ENCODE measurements around the gene ERGIC2. TPM values are rescaled to one million over a fixed set of nuclear protein-coding genes. Genes with fewer than 3 reads are reported as not detected.

ERGIC2 gene
- total and polyA plus RNA-seq, 2 donors (not counting 1 experiment from before 2014, with no cell fraction given), result 4.4 to 37.2 TPM

DNA sequence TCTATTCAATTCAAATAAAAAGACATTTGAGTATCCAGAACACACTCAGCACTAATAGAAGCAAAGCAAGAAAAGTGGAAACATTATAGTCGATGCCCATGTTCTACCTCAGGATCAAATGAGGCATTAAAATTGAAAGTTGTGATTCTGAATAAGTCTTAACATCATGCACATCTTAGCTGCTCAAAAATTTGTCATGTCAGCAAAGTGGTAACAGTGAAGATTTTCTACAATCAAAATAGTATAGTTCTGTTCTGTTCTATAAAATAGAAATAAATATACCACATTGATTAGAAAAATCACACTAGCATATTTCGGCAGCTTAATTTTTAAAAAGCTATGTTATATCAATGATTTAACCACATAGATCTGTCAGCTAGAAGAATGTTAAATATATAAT, 74.7 kb downstream of the ERGIC2 start:
- Histone ChIP-seq H3K36me3 (replicated peaks in 1 of 2; ENCODE audit: control extremely low read depth in 1 of 2, control insufficient read depth in 1 of 2, extremely low read depth in 1 of 2, insufficient read depth in 2 of 2, low read length in 1 of 2) (no peaks in the 10 kb centered on the region), H3K4me3 (ENCODE audit: control extremely low read depth in 1 of 5, extremely low read depth in 1 of 5, insufficient read depth in 1 of 5, low read depth in 2 of 5, low read length in 4 of 5) (no peak overlapping the region), H3K27ac (ENCODE audit: low read length in 2 of 2) (no peak overlapping the region), H2AFZ (ENCODE audit: insufficient read depth, low read depth, low read length, poor library complexity, severe bottlenecking) (no peak overlapping the region), H3K27me3 (replicated peaks in 1 of 4; ENCODE audit: control extremely low read depth in 1 of 4, control insufficient read depth in 3 of 4, insufficient read depth in 4 of 4, low read length in 3 of 4) (no peaks in the 10 kb centered on the region), H4K20me1 (ENCODE audit: control insufficient read depth, insufficient read depth, low read length, poor library complexity, severe bottlenecking) (no peaks in the 10 kb centered on the region), H3K9ac (ENCODE audit: low read length) (no peak overlapping the region), H3K79me2 (ENCODE audit: control insufficient read depth, insufficient read depth, low read length) (no peaks in the 10 kb centered on the region), H3K4me2 (replicated peaks; ENCODE audit: low read depth, low read length, poor library complexity, severe bottlenecking) (no peak overlapping the region), H3K9me3 (ENCODE audit: control extremely low read depth in 1 of 3, control insufficient read depth in 2 of 3, insufficient read depth in 1 of 3, low read length in 2 of 3) (no peaks in the 10 kb centered on the region), H3K4me1 (ENCODE audit: control insufficient read depth in 2 of 2, insufficient read depth in 2 of 2, low read length in 2 of 2) (no peaks in the 10 kb centered on the region)
- Mint-ChIP-seq H3K4me3 (no peak overlapping the region), H3K4me1 (no peaks in the 10 kb centered on the region), H3K27ac (no peak overlapping the region), H3K9me3 (ENCODE audit: insufficient read depth) (no peaks in the 10 kb centered on the region), H3K27me3 (no peaks in the 10 kb centered on the region)
- CTCF ChIA-PET, result no interaction called here
- ATAC-seq (ENCODE audit: low read depth), result no peak
- TF ChIP-seq, protein P1, sequence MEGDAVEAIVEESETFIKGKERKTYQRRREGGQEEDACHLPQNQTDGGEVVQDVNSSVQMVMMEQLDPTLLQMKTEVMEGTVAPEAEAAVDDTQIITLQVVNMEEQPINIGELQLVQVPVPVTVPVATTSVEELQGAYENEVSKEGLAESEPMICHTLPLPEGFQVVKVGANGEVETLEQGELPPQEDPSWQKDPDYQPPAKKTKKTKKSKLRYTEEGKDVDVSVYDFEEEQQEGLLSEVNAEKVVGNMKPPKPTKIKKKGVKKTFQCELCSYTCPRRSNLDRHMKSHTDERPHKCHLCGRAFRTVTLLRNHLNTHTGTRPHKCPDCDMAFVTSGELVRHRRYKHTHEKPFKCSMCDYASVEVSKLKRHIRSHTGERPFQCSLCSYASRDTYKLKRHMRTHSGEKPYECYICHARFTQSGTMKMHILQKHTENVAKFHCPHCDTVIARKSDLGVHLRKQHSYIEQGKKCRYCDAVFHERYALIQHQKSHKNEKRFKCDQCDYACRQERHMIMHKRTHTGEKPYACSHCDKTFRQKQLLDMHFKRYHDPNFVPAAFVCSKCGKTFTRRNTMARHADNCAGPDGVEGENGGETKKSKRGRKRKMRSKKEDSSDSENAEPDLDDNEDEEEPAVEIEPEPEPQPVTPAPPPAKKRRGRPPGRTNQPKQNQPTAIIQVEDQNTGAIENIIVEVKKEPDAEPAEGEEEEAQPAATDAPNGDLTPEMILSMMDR (IDR thresholded peaks at IDR 0.05), result no peak
- no peak for TF ChIP-seq EZH2 (IDR thresholded peaks at IDR 0.05; ENCODE audit: borderline replicate concordance, insufficient read depth, low read depth, low read length, poor library complexity, severe bottlenecking)
- POLR2A ChIA-PET, result no interaction called here
- intact Hi-C loops (cut with micrococcal nuclease), result loop anchor here (5.0 kb wide), 1 partner anchor 1501 kb away; no protein-coding TSS in a partner anchor
- no CpG with 5 or more reads among the region's 2 CpGs for WGBS (ENCODE audit: insufficient coverage)
- DNase-seq, result no peak

GRCh38 chr12:29304388-29304787, 76.6 kb downstream of the ERGIC2 start:
- H3K9ac ChIP-seq (ENCODE audit: low read length), result no peak overlapping the region

More at GRCh38 chr12:29304388-29304787, 76.6 kb downstream of the ERGIC2 start:
- Histone ChIP-seq H3K79me2 (ENCODE audit: control insufficient read depth, insufficient read depth, low read length) (no peaks in the 10 kb centered on the region), H3K36me3 (replicated peaks in 1 of 2; ENCODE audit: control extremely low read depth in 1 of 2, control insufficient read depth in 1 of 2, extremely low read depth in 1 of 2, insufficient read depth in 2 of 2, low read length in 1 of 2) (no peaks in the 10 kb centered on the region), H3K4me2 (replicated peaks; ENCODE audit: low read depth, low read length, poor library complexity, severe bottlenecking) (no peak overlapping the region), H3K4me3 (ENCODE audit: control extremely low read depth in 1 of 5, extremely low read depth in 1 of 5, insufficient read depth in 1 of 5, low read depth in 2 of 5, low read length in 4 of 5) (no peak overlapping the region), H3K27me3 (replicated peaks in 1 of 4; ENCODE audit: control extremely low read depth in 1 of 4, control insufficient read depth in 3 of 4, insufficient read depth in 4 of 4, low read length in 3 of 4) (no peaks in the 10 kb centered on the region), H2AFZ (ENCODE audit: insufficient read depth, low read depth, low read length, poor library complexity, severe bottlenecking) (no peak overlapping the region), H4K20me1 (ENCODE audit: control insufficient read depth, insufficient read depth, low read length, poor library complexity, severe bottlenecking) (no peaks in the 10 kb centered on the region), H3K27ac (ENCODE audit: low read length in 2 of 2) (no peak overlapping the region), H3K4me1 (ENCODE audit: control insufficient read depth in 2 of 2, insufficient read depth in 2 of 2, low read length in 2 of 2) (no peaks in the 10 kb centered on the region), H3K9me3 (ENCODE audit: control extremely low read depth in 1 of 3, control insufficient read depth in 2 of 3, insufficient read depth in 1 of 3, low read length in 2 of 3) (no peaks in the 10 kb centered on the region)
- Mint-ChIP-seq H3K4me3 (no peak overlapping the region), H3K9me3 (ENCODE audit: insufficient read depth) (no peaks in the 10 kb centered on the region), H3K4me1 (no peaks in the 10 kb centered on the region), H3K27ac (no peak overlapping the region), H3K27me3 (no peaks in the 10 kb centered on the region)
- ChIA-PET POLR2A (no interaction called here), CTCF (no interaction called here)
- no peak for ATAC-seq (ENCODE audit: low read depth)
- no peak for TF ChIP-seq EZH2 (IDR thresholded peaks at IDR 0.05; ENCODE audit: borderline replicate concordance, insufficient read depth, low read depth, low read length, poor library complexity, severe bottlenecking)
- TF ChIP-seq, protein P1 (IDR thresholded peaks at IDR 0.05), result no peak
- intact Hi-C loops (cut with micrococcal nuclease), result no loop called here
- no peak for DNase-seq
